Osteocyte (in vitro differentiated cells): Measurements from ENCODE around the gene DNAJC3. TPM values are rescaled to one million over a fixed set of nuclear protein-coding genes. Genes with fewer than 3 reads are reported as not detected.
A peak's percentile ranks its signal among the peaks of the same experiment; 100 is the strongest.
"Not testable (repeated sequence)": the region's sequence is repeated elsewhere in the genome, so short reads cannot be mapped to it uniquely, and the experiment has no call there.

Experiments used
- DNase-seq: peaks from one replicate; pipeline ENCODE4 v3.0.0; 2021; ENCODE audit warnings: mixed read lengths; ENCODE audit not compliant: unreplicated experiment; ENCODE audit errors: extremely low spot score
- H3K27ac Mint-ChIP-seq: one replicate; pipeline ENCODE4 v1.8.0; 2021; ENCODE audit warnings: mild to moderate bottlenecking, mixed read lengths; ENCODE audit not compliant: unreplicated experiment
- H3K27me3 Mint-ChIP-seq: one replicate; pipeline ENCODE4 v1.8.0; 2021; ENCODE audit warnings: mixed read lengths; ENCODE audit not compliant: unreplicated experiment
- H3K36me3 Mint-ChIP-seq: one replicate; pipeline ENCODE4 v1.8.0; 2021; ENCODE audit warnings: mixed read lengths; ENCODE audit not compliant: unreplicated experiment
- H3K4me1 Mint-ChIP-seq: one replicate; pipeline ENCODE4 v1.8.0; 2021; ENCODE audit warnings: mixed read lengths; ENCODE audit not compliant: unreplicated experiment
- H3K4me3 Mint-ChIP-seq: one replicate; pipeline ENCODE4 v1.8.0; 2021; ENCODE audit warnings: mild to moderate bottlenecking, moderate library complexity, mixed read lengths; ENCODE audit not compliant: unreplicated experiment
- H3K9me3 Mint-ChIP-seq: one replicate; pipeline ENCODE4 v1.8.0; 2021; ENCODE audit warnings: mixed read lengths; ENCODE audit not compliant: unreplicated experiment
- total RNA-seq: library from RNA; stranded (reverse); gene quantifications from 2 replicates; pipeline ENCODE4 v1.2.1, GENCODE V29; 2021
- TF ChIP-seq, protein P1 (sequence below): fragments of 200-600 bp; sonication (generic); IDR thresholded peaks from 2 replicates; pipeline ENCODE4 v1.5.0; 2021; ENCODE audit warnings: antibody characterized with exemption, mild to moderate bottlenecking, moderate library complexity

The DNAJC3 gene
- total RNA-seq, 1 donor from 2014 or later = 45.9 TPM

DNA sequence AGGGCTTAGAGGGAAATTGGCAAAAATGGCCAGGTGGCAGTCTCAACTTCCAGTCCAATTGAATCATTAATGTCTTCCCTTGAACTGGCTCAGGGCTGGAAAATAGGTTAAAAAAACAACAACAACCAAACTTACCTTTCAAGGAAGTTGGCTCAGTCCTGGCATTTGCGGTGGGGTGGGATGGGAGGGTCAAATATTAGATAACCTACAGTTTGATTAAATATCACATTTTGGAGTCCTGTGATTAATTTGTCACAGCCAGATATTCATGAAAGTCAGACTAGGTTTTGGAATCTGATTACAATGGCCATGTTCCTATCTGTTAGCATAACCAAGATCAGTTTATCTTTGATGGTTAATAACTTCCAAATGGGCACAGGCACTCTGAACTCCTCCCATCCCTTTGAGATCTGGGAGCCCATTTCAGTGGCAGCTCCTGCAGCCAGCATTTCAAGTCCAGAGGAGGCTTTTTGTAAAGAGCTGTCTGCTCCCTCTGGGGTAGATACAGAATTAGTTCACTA lies 24.6 kb upstream of the DNAJC3 start:
- peaks cover 36% of the 10 kb centered on the region for H3K27me3 Mint-ChIP-seq
- no peak for DNase-seq

DNA sequence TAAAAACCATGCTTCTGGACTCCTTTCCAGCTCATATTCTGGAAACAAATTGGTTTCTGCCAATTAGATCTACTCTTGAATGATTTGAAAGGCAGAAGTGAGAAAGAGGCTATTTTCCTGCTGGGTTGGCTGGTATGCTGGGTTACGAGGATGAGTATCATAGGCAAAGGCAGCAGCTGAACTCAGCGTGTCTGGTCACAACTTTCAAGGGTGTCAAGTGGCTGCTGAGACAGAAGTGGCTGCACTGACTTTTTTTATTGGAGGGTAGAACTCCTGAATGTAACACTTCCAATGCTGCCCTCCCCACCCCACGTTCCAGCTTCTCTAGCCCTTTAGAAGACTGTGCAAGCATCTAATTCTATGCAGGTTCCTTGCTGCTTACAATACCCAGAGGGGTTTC lies 24.1 kb upstream of the DNAJC3 start:
- DNase-seq = no peak
- TF ChIP-seq, protein P1, sequence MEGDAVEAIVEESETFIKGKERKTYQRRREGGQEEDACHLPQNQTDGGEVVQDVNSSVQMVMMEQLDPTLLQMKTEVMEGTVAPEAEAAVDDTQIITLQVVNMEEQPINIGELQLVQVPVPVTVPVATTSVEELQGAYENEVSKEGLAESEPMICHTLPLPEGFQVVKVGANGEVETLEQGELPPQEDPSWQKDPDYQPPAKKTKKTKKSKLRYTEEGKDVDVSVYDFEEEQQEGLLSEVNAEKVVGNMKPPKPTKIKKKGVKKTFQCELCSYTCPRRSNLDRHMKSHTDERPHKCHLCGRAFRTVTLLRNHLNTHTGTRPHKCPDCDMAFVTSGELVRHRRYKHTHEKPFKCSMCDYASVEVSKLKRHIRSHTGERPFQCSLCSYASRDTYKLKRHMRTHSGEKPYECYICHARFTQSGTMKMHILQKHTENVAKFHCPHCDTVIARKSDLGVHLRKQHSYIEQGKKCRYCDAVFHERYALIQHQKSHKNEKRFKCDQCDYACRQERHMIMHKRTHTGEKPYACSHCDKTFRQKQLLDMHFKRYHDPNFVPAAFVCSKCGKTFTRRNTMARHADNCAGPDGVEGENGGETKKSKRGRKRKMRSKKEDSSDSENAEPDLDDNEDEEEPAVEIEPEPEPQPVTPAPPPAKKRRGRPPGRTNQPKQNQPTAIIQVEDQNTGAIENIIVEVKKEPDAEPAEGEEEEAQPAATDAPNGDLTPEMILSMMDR = no peak
- H3K27me3 Mint-ChIP-seq = peaks cover 38% of the 10 kb centered on the region
- H3K4me3 Mint-ChIP-seq = no peak overlapping the region
- peaks cover 2% of the 10 kb centered on the region for H3K36me3 Mint-ChIP-seq
- H3K9me3 Mint-ChIP-seq = peaks cover 6% of the 10 kb centered on the region
- H3K27ac Mint-ChIP-seq = no peak overlapping the region
- no peaks in the 10 kb centered on the region for H3K4me1 Mint-ChIP-seq

More for the DNA sequence above, 24.6 kb upstream of the DNAJC3 start:
- Mint-ChIP-seq H3K36me3 (peaks cover 2% of the 10 kb centered on the region), H3K9me3 (peaks cover 6% of the 10 kb centered on the region), H3K4me1 (no peaks in the 10 kb centered on the region), H3K4me3 (no peak overlapping the region), H3K27ac (no peak overlapping the region)
- TF ChIP-seq, protein P1 = no peak

DNA sequence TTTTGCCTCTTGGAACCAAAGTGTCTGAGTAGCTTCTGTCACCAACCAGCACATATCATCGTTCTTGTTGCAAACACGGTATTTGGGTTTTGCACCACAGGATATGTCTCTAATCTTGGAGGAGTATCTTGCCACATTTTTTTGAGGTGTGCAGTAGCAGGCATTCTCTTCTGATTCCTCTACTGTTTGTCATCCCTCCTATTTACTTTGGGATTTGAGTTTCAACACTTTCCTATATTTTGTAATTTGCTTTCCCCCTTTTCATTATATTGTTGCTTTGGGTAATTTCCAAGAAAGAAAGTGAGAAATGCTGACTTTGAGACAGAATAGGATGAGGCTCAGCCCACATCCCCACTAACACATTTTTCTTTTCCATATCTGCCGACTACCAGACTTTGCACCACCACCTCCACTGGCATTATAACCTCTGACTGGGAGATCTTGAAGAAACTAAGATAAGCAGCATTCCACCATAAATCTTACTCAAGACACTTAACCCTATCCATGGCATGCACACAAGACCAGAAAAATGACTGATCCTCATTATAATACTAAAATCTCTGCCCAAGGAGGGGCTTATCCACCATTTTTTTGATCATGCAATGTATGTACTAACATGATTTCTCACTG lies 20.4 kb upstream of the DNAJC3 start:
- H3K27me3 Mint-ChIP-seq = peaks cover 30% of the 10 kb centered on the region
- TF ChIP-seq, protein P1 = no peak
- peaks cover 4% of the 10 kb centered on the region for H3K36me3 Mint-ChIP-seq
- H3K4me3 Mint-ChIP-seq = no peak overlapping the region
- peaks cover 8% of the 10 kb centered on the region for H3K9me3 Mint-ChIP-seq
- DNase-seq = no peak
- no peaks in the 10 kb centered on the region for H3K4me1 Mint-ChIP-seq
- H3K27ac Mint-ChIP-seq = no peak overlapping the region

DNA sequence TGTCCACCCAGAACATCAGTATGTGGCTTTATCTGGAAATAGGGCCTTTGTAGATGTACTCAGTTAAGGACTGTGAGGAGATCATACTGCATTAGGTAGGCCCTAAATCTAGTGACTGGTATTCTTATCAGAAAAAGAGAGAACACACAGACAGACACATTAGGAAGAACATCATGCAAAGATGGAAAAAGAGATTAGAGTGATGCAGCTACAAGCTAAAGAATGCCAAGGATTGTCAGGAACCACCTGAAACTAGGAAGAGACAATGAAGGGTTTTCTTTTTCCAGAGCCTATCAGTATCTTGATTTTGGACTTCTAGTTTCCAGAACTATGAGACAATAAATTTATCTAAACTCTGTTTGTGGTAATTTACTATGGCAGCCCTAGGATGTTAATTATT lies 17.4 kb upstream of the DNAJC3 start:
- no peak for DNase-seq
- H3K4me1 Mint-ChIP-seq = no peaks in the 10 kb centered on the region
- H3K27me3 Mint-ChIP-seq = peaks cover 24% of the 10 kb centered on the region
- H3K4me3 Mint-ChIP-seq = no peak overlapping the region
- TF ChIP-seq, protein P1 = no peak
- peaks cover 9% of the 10 kb centered on the region for H3K9me3 Mint-ChIP-seq
- peaks cover 4% of the 10 kb centered on the region for H3K36me3 Mint-ChIP-seq
- no peak overlapping the region for H3K27ac Mint-ChIP-seq

DNA sequence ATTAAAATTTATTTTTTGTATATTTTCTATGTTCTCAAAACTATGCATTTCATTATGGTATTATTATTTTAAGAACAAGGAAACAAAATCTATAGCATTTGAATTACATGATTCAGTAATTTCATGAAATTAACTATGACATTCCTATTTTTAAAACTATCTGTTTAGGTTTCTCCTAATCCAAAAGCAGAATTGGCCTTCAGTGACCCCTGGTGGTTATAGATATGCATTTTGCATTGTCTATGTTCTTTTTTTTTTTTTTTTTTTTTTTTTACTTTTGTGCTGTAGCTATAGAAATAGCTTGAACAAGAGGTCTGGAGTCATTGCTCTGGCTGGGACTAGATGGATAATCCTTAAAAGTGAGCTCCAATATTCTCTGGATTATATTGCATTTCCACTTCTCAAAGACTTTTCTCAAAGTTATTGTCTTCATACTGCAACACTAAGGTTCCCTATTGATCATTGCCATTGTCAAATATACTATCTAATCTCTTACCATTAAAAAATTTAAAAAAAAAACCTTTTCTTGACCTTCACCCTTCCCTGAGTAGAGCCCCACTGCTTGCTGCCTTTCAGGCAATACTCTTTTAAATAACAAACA lies 15.9 kb upstream of the DNAJC3 start:
- H3K4me3 Mint-ChIP-seq = no peak overlapping the region
- H3K9me3 Mint-ChIP-seq = peaks cover 24% of the 10 kb centered on the region
- H3K27ac Mint-ChIP-seq = no peak overlapping the region
- no peak for DNase-seq
- H3K4me1 Mint-ChIP-seq = no peaks in the 10 kb centered on the region
- peaks cover 35% of the 10 kb centered on the region for H3K27me3 Mint-ChIP-seq
- peaks cover 8% of the 10 kb centered on the region for H3K36me3 Mint-ChIP-seq
- TF ChIP-seq, protein P1 = peak; percentile 65

DNA sequence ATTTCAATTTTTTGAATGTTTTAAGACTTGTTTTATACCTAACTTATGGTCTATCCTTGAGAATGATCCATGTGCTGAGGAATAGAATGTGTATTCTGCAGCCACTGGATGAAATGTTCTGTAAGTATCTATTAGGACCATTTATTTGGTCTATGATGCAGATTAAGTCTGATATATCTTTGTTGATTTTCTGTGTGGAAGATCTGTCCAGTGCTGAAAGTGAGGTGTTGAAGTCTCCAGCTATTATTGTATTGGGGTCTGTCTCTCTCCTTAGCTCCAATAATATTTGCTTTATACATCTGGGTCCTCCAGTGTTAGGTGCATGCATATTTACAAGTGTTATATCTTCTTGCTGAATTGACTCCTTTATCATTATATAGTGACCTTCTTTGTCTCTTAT lies 9.7 kb upstream of the DNAJC3 start:
- not testable (repeated sequence) for H3K27ac Mint-ChIP-seq, H3K4me1 Mint-ChIP-seq, H3K4me3 Mint-ChIP-seq, DNase-seq
- Mint-ChIP-seq H3K36me3 (peaks cover 20% of the 10 kb centered on the region), H3K27me3 (peaks cover 23% of the 10 kb centered on the region), H3K9me3 (peaks cover 63% of the 10 kb centered on the region)
